ENCODE results near the gene TTC34.

GRCh38 chr1:2606396-2606880 is 195.1 kb downstream of the TTC34 start:
- no peak for TF ChIP-seq CTCF (IDR thresholded peaks at IDR 0.05)
- TF ChIP-seq POLR2A (IDR thresholded peaks at IDR 0.05): no peak

Data from esophagus squamous epithelium (tissue), 4 donors.